Activated CD4-positive, alpha-beta T cell treated with anti-CD3 and anti-CD28 coated beads, Interleukin-2, amount 50 U/mL, for 24 hours (primary cell): ENCODE data around the gene XAGE1B.
"Not testable (repeated sequence)": the region's sequence is repeated elsewhere in the genome, so short reads cannot be mapped to it uniquely, and the experiment has no call there.

Source experiments
- DNase-seq, 2 donors: peaks; one replicate each; pipeline ENCODE4 v3.0.0-alpha.2; 2020; ENCODE audit warnings: low read depth in 1 of 2, low spot score in 1 of 2

Gene XAGE1B

GRCh38 chrX:52516987-52517325 lies at the start of gene XAGE1B:
XAGE1B (minus strand) TSS chrX:52517063; CDS start chrX:52515527, 1,536 bp downstream.
- DNase-seq: not testable (repeated sequence)

- DNase-seq: no peak
Observed at GRCh38 chrX:52563105-52563504, 46.2 kb upstream of the XAGE1B start.

- DNase-seq: no peak
Observed at GRCh38 chrX:52558140-52558539, 41.3 kb upstream of the XAGE1B start.

- DNase-seq: no peak
Observed at GRCh38 chrX:52556741-52557140, 39.9 kb upstream of the XAGE1B start.

- no peak for DNase-seq
Observed at GRCh38 chrX:52553995-52554642, 37.3 kb upstream of the XAGE1B start.

GRCh38 chrX:52548769-52549168 lies 31.9 kb upstream of the XAGE1B start:
- not testable (repeated sequence) for DNase-seq

GRCh38 chrX:52544147-52544840 lies 27.4 kb upstream of the XAGE1B start:
- DNase-seq: no peak

GRCh38 chrX:52542311-52542710 lies 25.4 kb upstream of the XAGE1B start:
- no peak for DNase-seq

GRCh38 chrX:52541051-52541450 lies 24.2 kb upstream of the XAGE1B start:
- not testable (repeated sequence) for DNase-seq

- DNase-seq: not testable (repeated sequence)
Observed at GRCh38 chrX:52516110-52516986, 515 bp downstream of the XAGE1B start.

GRCh38 chrX:52511126-52511525 lies 5.7 kb downstream of the XAGE1B start:
- not testable (repeated sequence) for DNase-seq

GRCh38 chrX:52509916-52510315 lies 6.9 kb downstream of the XAGE1B start:
- DNase-seq: no peak

- no peak for DNase-seq
Observed at GRCh38 chrX:52507331-52507730, 9.5 kb downstream of the XAGE1B start.

GRCh38 chrX:52504551-52504950 lies 12.3 kb downstream of the XAGE1B start:
- no peak for DNase-seq

- DNase-seq: not testable (repeated sequence)
Observed at GRCh38 chrX:52501362-52501761, 15.5 kb downstream of the XAGE1B start.

- not testable (repeated sequence) for DNase-seq
Observed at GRCh38 chrX:52496419-52496772, 20.5 kb downstream of the XAGE1B start.

GRCh38 chrX:52495545-52496418 lies 21.1 kb downstream of the XAGE1B start, which contains the start of gene XAGE1A:
XAGE1A (plus strand) TSS chrX:52495808; CDS start chrX:52497362, 1,554 bp downstream.
- not testable (repeated sequence) for DNase-seq

- not testable (repeated sequence) for DNase-seq
Observed at GRCh38 chrX:52471301-52471700, 45.6 kb downstream of the XAGE1B start.
